BE2C (cell line): ENCODE data around the gene EIF5AL1.

ENCODE experiments used
- DNase-seq: peaks from one replicate; pipeline ENCODE4 v3.0.0-alpha.2; 2020
- H3K27me3 ChIP-seq: fragments of 250-450 bp; sonication (Bioruptor Pico); 2 replicates; pipeline ENCODE4 v1.5.1; 2020; ENCODE audit warnings: mild to moderate bottlenecking
- H3K36me3 ChIP-seq: fragments of 250-450 bp; sonication (Bioruptor Pico); 2 replicates; pipeline ENCODE4 v1.5.1; 2020; ENCODE audit warnings: mild to moderate bottlenecking
- H3K4me1 ChIP-seq: fragments of 250-450 bp; sonication (Bioruptor Pico); 2 replicates; pipeline ENCODE4 v1.5.1; 2020
- H3K4me3 ChIP-seq: 2 replicates; pipeline ENCODE4 v1.5.1; 2011; ENCODE audit warnings: low read depth, low read length
- H3K9me3 ChIP-seq: fragments of 250-450 bp; sonication (Bioruptor Pico); 2 replicates; pipeline ENCODE4 v1.5.1; 2020
- TF ChIP-seq, protein P1 (sequence below): IDR thresholded peaks from 2 replicates; pipeline ENCODE4 v1.5.1; 2012; ENCODE audit warnings: mild to moderate bottlenecking, low read depth, low read length

EIF5AL1 gene

GRCh38 chr10:79476645-79477044 lies 35.7 kb upstream of the EIF5AL1 start:
- no peak for DNase-seq
- no peaks in the 10 kb centered on the region for H3K9me3 ChIP-seq
- TF ChIP-seq, protein P1, sequence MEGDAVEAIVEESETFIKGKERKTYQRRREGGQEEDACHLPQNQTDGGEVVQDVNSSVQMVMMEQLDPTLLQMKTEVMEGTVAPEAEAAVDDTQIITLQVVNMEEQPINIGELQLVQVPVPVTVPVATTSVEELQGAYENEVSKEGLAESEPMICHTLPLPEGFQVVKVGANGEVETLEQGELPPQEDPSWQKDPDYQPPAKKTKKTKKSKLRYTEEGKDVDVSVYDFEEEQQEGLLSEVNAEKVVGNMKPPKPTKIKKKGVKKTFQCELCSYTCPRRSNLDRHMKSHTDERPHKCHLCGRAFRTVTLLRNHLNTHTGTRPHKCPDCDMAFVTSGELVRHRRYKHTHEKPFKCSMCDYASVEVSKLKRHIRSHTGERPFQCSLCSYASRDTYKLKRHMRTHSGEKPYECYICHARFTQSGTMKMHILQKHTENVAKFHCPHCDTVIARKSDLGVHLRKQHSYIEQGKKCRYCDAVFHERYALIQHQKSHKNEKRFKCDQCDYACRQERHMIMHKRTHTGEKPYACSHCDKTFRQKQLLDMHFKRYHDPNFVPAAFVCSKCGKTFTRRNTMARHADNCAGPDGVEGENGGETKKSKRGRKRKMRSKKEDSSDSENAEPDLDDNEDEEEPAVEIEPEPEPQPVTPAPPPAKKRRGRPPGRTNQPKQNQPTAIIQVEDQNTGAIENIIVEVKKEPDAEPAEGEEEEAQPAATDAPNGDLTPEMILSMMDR: no peak
- no peaks in the 10 kb centered on the region for H3K27me3 ChIP-seq
- H3K4me3 ChIP-seq: no peak overlapping the region
- no peaks in the 10 kb centered on the region for H3K36me3 ChIP-seq
- H3K4me1 ChIP-seq: no peaks in the 10 kb centered on the region

GRCh38 chr10:79477456-79477855 lies 34.9 kb upstream of the EIF5AL1 start:
- no peaks in the 10 kb centered on the region for H3K36me3 ChIP-seq
- no peak for DNase-seq

GRCh38 chr10:79479283-79479909 lies 32.9 kb upstream of the EIF5AL1 start:
- H3K27me3 ChIP-seq: no peaks in the 10 kb centered on the region
- H3K4me3 ChIP-seq: no peak overlapping the region
- H3K36me3 ChIP-seq: no peaks in the 10 kb centered on the region
- TF ChIP-seq, protein P1: no peak
- no peaks in the 10 kb centered on the region for H3K9me3 ChIP-seq
- DNase-seq: no peak
- peaks cover 6% of the 10 kb centered on the region for H3K4me1 ChIP-seq

More at GRCh38 chr10:79477456-79477855, 34.9 kb upstream of the EIF5AL1 start:
- Histone ChIP-seq H3K4me3 (no peak overlapping the region), H3K27me3 (no peaks in the 10 kb centered on the region), H3K9me3 (no peaks in the 10 kb centered on the region), H3K4me1 (no peaks in the 10 kb centered on the region)
- TF ChIP-seq, protein P1: no peak

GRCh38 chr10:79482304-79482703 lies 30.0 kb upstream of the EIF5AL1 start:
- Histone ChIP-seq H3K27me3 (no peaks in the 10 kb centered on the region), H3K4me3 (no peak overlapping the region), H3K9me3 (no peaks in the 10 kb centered on the region), H3K4me1 (peaks cover 6% of the 10 kb centered on the region), H3K36me3 (no peaks in the 10 kb centered on the region)
- DNase-seq: no peak
- TF ChIP-seq, protein P1: no peak

- peaks cover 6% of the 10 kb centered on the region for H3K4me1 ChIP-seq
- no peak overlapping the region for H3K4me3 ChIP-seq
These were observed 29.6 kb upstream of the EIF5AL1 start for GRCh38 chr10:79482741-79483140.

GRCh38 chr10:79483299-79483698 lies 29.0 kb upstream of the EIF5AL1 start:
- Histone ChIP-seq H3K4me1 (peaks cover 6% of the 10 kb centered on the region), H3K4me3 (no peak overlapping the region), H3K27me3 (no peaks in the 10 kb centered on the region), H3K9me3 (no peaks in the 10 kb centered on the region), H3K36me3 (no peaks in the 10 kb centered on the region)
- TF ChIP-seq, protein P1: no peak
- no peak for DNase-seq

More at GRCh38 chr10:79482741-79483140, 29.6 kb upstream of the EIF5AL1 start:
- no peak for DNase-seq
- Histone ChIP-seq H3K27me3 (no peaks in the 10 kb centered on the region), H3K36me3 (no peaks in the 10 kb centered on the region), H3K9me3 (no peaks in the 10 kb centered on the region)
- TF ChIP-seq, protein P1: no peak
